ENCODE results near the gene IL1R1.

Gene IL1R1

DNA sequence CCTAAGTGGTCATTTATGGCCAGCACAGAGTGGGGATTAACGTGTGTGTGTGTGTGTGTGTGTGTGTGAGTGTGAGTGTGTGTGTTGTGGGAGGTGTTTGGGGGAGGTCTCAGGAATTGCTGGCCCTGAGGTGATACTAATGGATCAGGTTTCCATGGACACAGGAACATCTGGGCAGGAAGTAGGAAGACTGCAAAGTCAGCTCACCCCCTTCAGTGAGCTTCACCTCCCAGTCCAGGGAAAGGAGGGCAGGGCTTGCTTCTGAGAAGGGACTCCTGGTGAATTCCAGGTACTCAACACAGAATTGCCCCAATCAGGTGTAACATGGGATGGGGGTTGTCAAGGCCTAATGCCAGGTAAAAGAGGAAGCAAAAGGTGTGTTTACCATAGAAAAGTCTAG lies 30.3 kb upstream of the IL1R1 start:
- TF ChIP-seq, protein P1, sequence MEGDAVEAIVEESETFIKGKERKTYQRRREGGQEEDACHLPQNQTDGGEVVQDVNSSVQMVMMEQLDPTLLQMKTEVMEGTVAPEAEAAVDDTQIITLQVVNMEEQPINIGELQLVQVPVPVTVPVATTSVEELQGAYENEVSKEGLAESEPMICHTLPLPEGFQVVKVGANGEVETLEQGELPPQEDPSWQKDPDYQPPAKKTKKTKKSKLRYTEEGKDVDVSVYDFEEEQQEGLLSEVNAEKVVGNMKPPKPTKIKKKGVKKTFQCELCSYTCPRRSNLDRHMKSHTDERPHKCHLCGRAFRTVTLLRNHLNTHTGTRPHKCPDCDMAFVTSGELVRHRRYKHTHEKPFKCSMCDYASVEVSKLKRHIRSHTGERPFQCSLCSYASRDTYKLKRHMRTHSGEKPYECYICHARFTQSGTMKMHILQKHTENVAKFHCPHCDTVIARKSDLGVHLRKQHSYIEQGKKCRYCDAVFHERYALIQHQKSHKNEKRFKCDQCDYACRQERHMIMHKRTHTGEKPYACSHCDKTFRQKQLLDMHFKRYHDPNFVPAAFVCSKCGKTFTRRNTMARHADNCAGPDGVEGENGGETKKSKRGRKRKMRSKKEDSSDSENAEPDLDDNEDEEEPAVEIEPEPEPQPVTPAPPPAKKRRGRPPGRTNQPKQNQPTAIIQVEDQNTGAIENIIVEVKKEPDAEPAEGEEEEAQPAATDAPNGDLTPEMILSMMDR (IDR thresholded peaks at IDR 0.05; ENCODE audit: low read length, missing control alignments) = no peak
- no peak for DNase-seq (ENCODE audit: low read depth)
- no peak overlapping the region for H3K4me3 ChIP-seq (replicated peaks; ENCODE audit: low read depth, low read length)

DNA sequence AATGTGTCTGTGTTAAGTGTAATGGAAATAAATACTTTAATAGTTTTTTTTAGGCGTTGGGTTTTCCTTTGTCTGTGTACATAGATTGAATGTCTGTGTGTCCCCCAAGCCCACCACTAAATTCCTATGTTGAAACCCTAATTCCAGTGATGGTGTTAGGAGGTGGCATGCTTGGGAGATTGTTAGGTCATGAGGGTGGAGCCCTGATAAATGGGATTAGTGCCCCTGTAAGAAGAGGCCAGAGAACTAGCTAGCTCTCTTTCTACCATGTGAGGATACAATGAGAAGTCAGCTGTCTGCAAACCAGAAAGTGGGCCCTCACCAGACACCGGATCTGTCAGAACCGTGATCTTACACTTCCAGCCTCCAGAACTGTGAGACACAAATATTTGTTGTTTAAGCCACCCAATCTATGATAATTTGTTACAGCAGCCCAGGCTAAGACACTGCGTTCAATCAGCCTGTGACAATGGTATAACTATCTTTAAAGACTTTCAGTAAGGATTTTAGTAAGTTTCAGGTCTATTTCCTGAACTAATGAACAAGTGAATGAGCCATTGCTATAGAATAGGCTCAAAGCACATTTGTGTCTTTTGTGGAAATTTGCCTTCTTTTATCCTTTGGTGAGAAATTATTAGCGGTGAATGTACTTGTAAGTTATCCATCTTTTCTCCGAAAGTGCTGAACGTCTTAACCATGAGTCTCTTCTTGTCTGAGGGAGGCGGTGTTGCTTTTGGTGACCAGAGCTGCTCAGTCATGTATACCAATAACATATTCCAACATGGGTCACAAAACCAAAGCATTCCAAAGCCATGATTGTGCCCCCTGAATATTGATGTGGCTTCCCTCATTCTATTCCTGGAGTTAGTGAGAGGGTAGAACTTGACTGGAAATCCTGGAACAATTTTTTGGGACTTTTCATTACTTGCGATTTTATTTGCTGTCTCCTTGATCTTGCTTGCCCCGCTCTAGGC lies 29.6 kb upstream of the IL1R1 start:
- TF ChIP-seq, protein P1 (IDR thresholded peaks at IDR 0.05; ENCODE audit: low read length, missing control alignments) = no peak
- H3K4me3 ChIP-seq (replicated peaks; ENCODE audit: low read depth, low read length) = no peak overlapping the region
- no peak for DNase-seq (ENCODE audit: low read depth)

DNA sequence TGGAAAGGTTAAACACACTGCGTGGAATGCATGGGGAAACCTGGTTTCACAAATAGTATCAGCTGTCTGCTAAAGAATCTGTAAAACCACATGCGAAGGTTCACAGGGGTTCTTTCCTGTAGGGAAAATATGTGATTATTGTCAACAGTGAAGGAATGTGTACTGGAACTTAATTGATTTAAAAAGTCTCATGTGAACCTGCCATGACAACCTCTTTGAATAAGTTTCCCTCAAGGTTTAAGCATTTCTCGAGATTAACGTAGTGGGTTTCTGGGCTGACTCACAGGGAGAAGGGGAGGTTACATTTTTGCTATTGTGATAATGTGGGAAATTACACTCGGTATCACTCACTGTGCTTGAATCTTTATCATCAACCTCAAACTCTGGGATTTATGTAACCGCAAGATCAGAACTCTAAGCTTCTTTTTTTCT lies 28.2 kb upstream of the IL1R1 start:
- TF ChIP-seq, protein P1 (IDR thresholded peaks at IDR 0.05; ENCODE audit: low read length, missing control alignments) = no peak
- H3K4me3 ChIP-seq (replicated peaks; ENCODE audit: low read depth, low read length) = peak overlapping the region; percentile 25
- DNase-seq (ENCODE audit: low read depth) = peak; percentile 93

DNA sequence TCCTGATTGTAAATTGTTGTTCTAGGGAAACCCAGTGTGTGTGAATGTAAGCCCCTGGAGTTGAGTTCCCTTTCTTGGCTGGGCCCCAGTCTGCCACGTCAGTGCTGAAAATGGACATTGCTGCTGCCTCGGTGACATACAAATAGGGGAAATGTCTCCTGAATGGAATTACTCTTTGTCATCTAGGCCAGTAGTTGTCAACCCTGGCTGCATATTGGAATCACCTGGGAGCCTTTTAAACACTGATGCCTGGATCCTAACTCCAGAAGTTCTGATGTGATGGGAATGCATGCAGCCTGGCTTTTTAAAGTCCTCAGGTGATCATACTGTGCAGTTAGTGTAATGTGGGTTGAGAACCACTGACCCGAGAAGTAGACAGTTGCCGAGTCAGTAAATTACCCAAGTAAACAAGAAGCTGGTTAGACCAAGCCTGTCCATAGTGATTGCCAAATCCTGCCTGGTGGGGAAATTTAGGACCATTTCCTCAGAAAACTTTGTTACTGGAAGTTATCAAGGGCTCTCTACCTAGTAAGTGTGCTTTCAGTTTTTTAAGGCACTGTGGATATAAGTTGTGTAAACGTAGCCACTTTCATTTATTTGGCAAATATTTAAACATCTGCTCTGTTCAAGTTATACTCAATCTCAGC lies 27.6 kb upstream of the IL1R1 start:
- TF ChIP-seq, protein P1 (IDR thresholded peaks at IDR 0.05; ENCODE audit: low read length, missing control alignments) = no peak
- peak; percentile 77 for DNase-seq (ENCODE audit: low read depth)
- peak overlapping the region; percentile 25 for H3K4me3 ChIP-seq (replicated peaks; ENCODE audit: low read depth, low read length)

DNA sequence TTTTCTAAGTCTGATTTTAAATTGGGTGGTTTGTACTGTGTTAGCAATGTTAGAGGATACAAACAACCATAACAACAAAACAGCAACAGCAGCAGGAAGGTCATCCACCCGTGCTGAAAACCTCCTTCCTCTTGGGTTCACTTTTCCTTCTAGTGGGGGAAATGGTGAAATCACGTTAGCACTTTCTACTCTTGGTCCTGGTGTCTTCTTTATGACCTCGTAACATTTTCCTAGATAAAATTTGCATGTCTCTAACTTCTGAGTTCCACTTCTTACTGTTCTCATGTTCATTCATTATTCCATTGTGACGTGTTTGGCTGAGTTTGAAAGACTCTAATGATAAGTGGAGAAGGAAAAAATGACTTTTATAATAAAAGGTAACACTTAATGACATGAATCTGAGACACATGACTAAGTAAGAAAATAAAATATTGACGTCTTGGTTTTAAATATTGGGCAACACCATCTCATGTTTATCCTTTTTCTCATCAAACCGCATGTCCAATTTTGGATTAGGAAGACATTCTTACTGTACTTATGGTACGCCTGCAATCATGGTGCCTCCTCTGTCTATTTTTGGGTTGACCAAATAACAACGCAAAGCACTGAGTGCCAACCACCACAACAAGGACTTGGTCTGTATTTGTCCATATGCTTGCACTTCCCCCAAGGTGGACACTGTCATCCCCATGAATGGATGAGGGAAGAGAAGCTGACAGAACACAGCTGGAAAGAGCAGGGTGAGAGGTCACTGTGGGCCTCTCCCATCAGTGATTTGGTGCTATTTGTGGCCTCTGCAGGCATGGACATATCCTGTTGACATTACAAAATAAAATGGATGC lies 25.7 kb upstream of the IL1R1 start:
- DNase-seq (ENCODE audit: low read depth) = peak; percentile 62
- no peak overlapping the region for H3K4me3 ChIP-seq (replicated peaks; ENCODE audit: low read depth, low read length)
- TF ChIP-seq, protein P1 (IDR thresholded peaks at IDR 0.05; ENCODE audit: low read length, missing control alignments) = no peak

DNA sequence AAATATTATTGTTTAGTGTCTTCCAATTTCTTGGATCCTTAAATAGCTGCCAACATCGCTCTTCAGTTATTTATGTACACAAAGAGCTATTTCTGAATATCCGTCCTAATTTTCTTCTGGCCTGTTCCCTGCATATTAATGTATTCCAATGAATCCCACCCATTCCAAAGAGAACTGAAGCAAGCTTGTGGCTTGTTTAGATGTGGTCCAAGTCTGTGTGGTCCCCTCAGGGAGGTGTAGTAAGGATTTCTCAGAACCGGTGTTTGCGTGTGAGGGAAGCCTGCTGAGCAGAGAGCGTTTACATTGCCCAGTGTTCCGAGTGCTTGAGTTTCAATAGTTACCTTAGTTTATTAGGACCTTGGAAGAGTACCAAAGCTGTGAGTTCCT lies 25.1 kb upstream of the IL1R1 start:
- TF ChIP-seq, protein P1 (IDR thresholded peaks at IDR 0.05; ENCODE audit: low read length, missing control alignments) = no peak
- no peak overlapping the region for H3K4me3 ChIP-seq (replicated peaks; ENCODE audit: low read depth, low read length)
- no peak for DNase-seq (ENCODE audit: low read depth)
